Glomerular visceral epithelial cell (primary cell): ENCODE results near the gene USP17L17.
"Not testable (repeated sequence)": the region's sequence is repeated elsewhere in the genome, so short reads cannot be mapped to it uniquely, and the experiment has no call there.

Source experiments
- DNase-seq: peaks from one replicate; pipeline ENCODE4 v3.0.0-alpha.2; 2016; ENCODE audit errors: extremely low spot score

Gene USP17L17

GRCh38 chr4:9243579-9243978 is at the start of gene USP17L17:
TSS of gene USP17L17 (plus strand) at chr4:9243879. CDS start at chr4:9243879, 0 bp downstream.
- not testable (repeated sequence) for DNase-seq

GRCh38 chr4:9210357-9210756 is 33.3 kb upstream of the USP17L17 start, which contains the start of gene USP17L10:
TSS of gene USP17L10 (plus strand) at chr4:9210657. CDS start at chr4:9210657, 0 bp downstream.
- DNase-seq = not testable (repeated sequence)

GRCh38 chr4:9214701-9215100 is 29.0 kb upstream of the USP17L17 start:
- DNase-seq = not testable (repeated sequence)

- not testable (repeated sequence) for DNase-seq
Measured at GRCh38 chr4:9215105-9215504, 28.6 kb upstream of the USP17L17 start, which contains the start of gene USP17L11. TSS of gene USP17L11 (plus strand) at chr4:9215405. CDS start at chr4:9215405, 0 bp downstream.

- DNase-seq = not testable (repeated sequence)
Measured at GRCh38 chr4:9219852-9220251, 23.8 kb upstream of the USP17L17 start, which contains the start of gene USP17L12. TSS of gene USP17L12 (plus strand) at chr4:9220152. CDS start at chr4:9220152, 0 bp downstream.

GRCh38 chr4:9224596-9224995 is 19.1 kb upstream of the USP17L17 start, which contains the start of gene USP17L13:
TSS of gene USP17L13 (plus strand) at chr4:9224896. CDS start at chr4:9224896, 0 bp downstream.
- not testable (repeated sequence) for DNase-seq

GRCh38 chr4:9230249-9230648 is 13.4 kb upstream of the USP17L17 start:
- not testable (repeated sequence) for DNase-seq

GRCh38 chr4:9234085-9234484 is 9.6 kb upstream of the USP17L17 start, which contains the start of gene USP17L15:
TSS of gene USP17L15 (plus strand) at chr4:9234385. CDS start at chr4:9234385, 0 bp downstream.
- not testable (repeated sequence) for DNase-seq

GRCh38 chr4:9238461-9238860 is 5.2 kb upstream of the USP17L17 start:
- DNase-seq = not testable (repeated sequence)

- not testable (repeated sequence) for DNase-seq
Measured at GRCh38 chr4:9247953-9248680, 4.4 kb downstream of the USP17L17 start, which contains the start of gene USP17L18. TSS of gene USP17L18 (plus strand) at chr4:9248630. CDS start at chr4:9248630, 0 bp downstream.

GRCh38 chr4:9253078-9253477 is 9.4 kb downstream of the USP17L17 start, which contains the start of gene USP17L19:
TSS of gene USP17L19 (plus strand) at chr4:9253378. CDS start at chr4:9253378, 0 bp downstream.
- not testable (repeated sequence) for DNase-seq

GRCh38 chr4:9257824-9258223 is 14.1 kb downstream of the USP17L17 start, which contains the start of gene USP17L20:
TSS of gene USP17L20 (plus strand) at chr4:9258124. CDS start at chr4:9258124, 0 bp downstream.
- DNase-seq = not testable (repeated sequence)

GRCh38 chr4:9262572-9262971 is 18.9 kb downstream of the USP17L17 start, which contains the start of gene USP17L21:
TSS of gene USP17L21 (plus strand) at chr4:9262872. CDS start at chr4:9262872, 0 bp downstream.
- not testable (repeated sequence) for DNase-seq

GRCh38 chr4:9267319-9267718 is 23.6 kb downstream of the USP17L17 start, which contains the start of gene USP17L22:
TSS of gene USP17L22 (plus strand) at chr4:9267619. CDS start at chr4:9267619, 0 bp downstream.
- not testable (repeated sequence) for DNase-seq

- not testable (repeated sequence) for DNase-seq
Measured at GRCh38 chr4:9271719-9272118, 28.0 kb downstream of the USP17L17 start.
